GM23248 (cell line): ENCODE data around the gene RALY. TPM values are rescaled to one million over a fixed set of nuclear protein-coding genes. Genes with fewer than 3 reads are reported as not detected.

Experiments
- DNase-seq: peaks from one replicate; pipeline ENCODE4 v3.0.0-alpha.2; 2015
- H2AFZ ChIP-seq: fragments of 200-600 bp; sonication (generic); 2 replicates; pipeline ENCODE4 v1.6.1; 2016; ENCODE audit warnings: antibody characterized with exemption
- H3F3A ChIP-seq: fragments of 200-600 bp; sonication (generic); 2 replicates; pipeline ENCODE4 v1.6.1; 2016; ENCODE audit warnings: mild to moderate bottlenecking, antibody characterized with exemption, mixed run types; ENCODE audit not compliant: insufficient read depth
- H3K27ac ChIP-seq: fragments of 200-600 bp; sonication (generic); 2 replicates; pipeline ENCODE4 v1.5.1; 2016; ENCODE audit warnings: mild to moderate bottlenecking
- H3K27me3 ChIP-seq: fragments of 200-600 bp; sonication (generic); replicated peaks from 2 replicates; pipeline ENCODE4 v1.6.1; 2016; ENCODE audit warnings: mild to moderate bottlenecking; ENCODE audit not compliant: insufficient read depth
- H3K36me3 ChIP-seq: fragments of 200-600 bp; sonication (generic); 2 replicates; pipeline ENCODE4 v1.6.1; 2016; ENCODE audit warnings: low read depth, mild to moderate bottlenecking
- H3K4me1 ChIP-seq: fragments of 200-600 bp; sonication (generic); 2 replicates; pipeline ENCODE4 v1.6.1; 2016; ENCODE audit warnings: mild to moderate bottlenecking; ENCODE audit not compliant: insufficient read depth
- H3K4me2 ChIP-seq: fragments of 200-600 bp; sonication (generic); one replicate; pipeline ENCODE4 v1.6.1; 2016; ENCODE audit warnings: mild to moderate bottlenecking; ENCODE audit not compliant: unreplicated experiment
- H3K4me3 ChIP-seq: fragments of 200-600 bp; sonication (generic); 2 replicates; pipeline ENCODE4 v1.5.1; 2016; ENCODE audit warnings: mild to moderate bottlenecking
- H3K79me2 ChIP-seq: fragments of 200-600 bp; sonication (generic); 2 replicates; pipeline ENCODE4 v1.6.1; 2016; ENCODE audit warnings: mild to moderate bottlenecking; ENCODE audit not compliant: insufficient read depth
- H3K9ac ChIP-seq: fragments of 200-600 bp; sonication (generic); 2 replicates; pipeline ENCODE4 v1.6.1; 2016; ENCODE audit warnings: mild to moderate bottlenecking
- H3K9me2 ChIP-seq: fragments of 200-600 bp; sonication (generic); 2 replicates; pipeline ENCODE4 v1.6.1; 2016; ENCODE audit warnings: mixed run types, mild to moderate bottlenecking, moderate library complexity; ENCODE audit not compliant: insufficient read depth
- H3K9me3 ChIP-seq: fragments of 200-600 bp; sonication (generic); one replicate; pipeline ENCODE4 v1.6.1; 2017; ENCODE audit warnings: low read depth
- H4K20me1 ChIP-seq: fragments of 200-600 bp; sonication (generic); 2 replicates; pipeline ENCODE4 v1.6.0; 2016; ENCODE audit not compliant: insufficient read depth
- EZH2 ChIP-seq: fragments of 200-600 bp; sonication (generic); IDR thresholded peaks from 2 replicates; pipeline ENCODE4 v1.6.1; 2018; ENCODE audit warnings: antibody characterized with exemption, mild to moderate bottlenecking; ENCODE audit not compliant: insufficient read depth, poor library complexity, severe bottlenecking
- EZH2phosphoT487 ChIP-seq: fragments of 200-600 bp; sonication (generic); IDR thresholded peaks from 2 replicates; pipeline ENCODE4 v1.6.1; 2018; ENCODE audit warnings: antibody characterized with exemption, moderate library complexity, mild to moderate bottlenecking, low read depth; ENCODE audit not compliant: insufficient read depth
- WGBS, 2 experiments: methylation state at CpG; one replicate each; pipeline ENCODE4 v1.1.6; 2015 to 2017; ENCODE audit warnings: low lambda C conversion rate in 2 of 2, low coverage in 1 of 2; ENCODE audit errors: missing lambda C conversion rate in 2 of 2; 5-methylcytosine and 5-hydroxymethylcytosine counted together
- in situ Hi-C: fragments of 300-500 bp; cut with MboI; formaldehyde crosslinking; loops from 2 replicates; pipeline ENCODE4 v1.15.0; 2020
- polyA plus RNA-seq: library from polyadenylated mRNA; unstranded; fragments of >200 nt; fragmentation: Nextera tagmentation; extraction: Ambion mirVana; gene quantifications from 2 replicates; pipeline ENCODE4 v1.2.1, GENCODE V29; 2016
- total RNA-seq: library from RNA; depleted of rRNA; stranded (reverse); fragments of >200 nt; shearing (Covaris generic); gene quantifications from 2 replicates; pipeline ENCODE4 v1.2.3, GENCODE V29; 2014

RALY gene
- total and polyA plus RNA-seq, 2 experiments from 2014 or later, result 66.3 to 107 TPM

DNA sequence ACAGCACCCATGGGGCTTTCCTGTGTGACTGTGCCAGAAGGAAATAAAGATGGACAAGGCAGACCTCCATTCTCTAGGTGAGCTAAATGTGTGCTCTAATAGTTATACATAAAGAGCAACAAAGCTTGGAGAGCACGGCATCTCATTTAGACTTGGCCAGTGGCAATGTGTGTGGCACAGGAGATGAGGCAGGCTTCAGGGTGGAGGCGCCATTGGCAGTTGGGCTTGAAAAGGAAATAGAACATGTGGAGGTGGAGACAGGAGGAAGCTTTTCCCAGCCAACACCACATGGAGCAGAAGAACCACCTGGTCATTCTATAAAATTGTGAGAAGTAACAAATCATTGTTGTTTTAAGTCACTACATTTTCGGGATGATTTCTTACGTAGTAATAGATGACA lies 3.6 kb upstream of the RALY start:
- no peak overlapping the region for H2AFZ ChIP-seq
- no peak for TF ChIP-seq EZH2
- TF ChIP-seq EZH2phosphoT487, result no peak
- no peak overlapping the region for H3K27ac ChIP-seq
- H3K27me3 ChIP-seq, result no peaks in the 10 kb centered on the region
- H3K9me3 ChIP-seq, result no peaks in the 10 kb centered on the region
- H3F3A ChIP-seq, result peaks cover 7% of the 10 kb centered on the region
- H3K9me2 ChIP-seq, result no peaks in the 10 kb centered on the region
- no peak overlapping the region for H3K9ac ChIP-seq
- WGBS, 2 experiments, result 79 to 84% methylated on average over 4 of the region's 4 CpGs
- no peaks in the 10 kb centered on the region for H4K20me1 ChIP-seq
- no peaks in the 10 kb centered on the region for H3K36me3 ChIP-seq
- in situ Hi-C loops, result no loop called here
- H3K4me2 ChIP-seq, result no peak overlapping the region
- peaks cover 25% of the 10 kb centered on the region for H3K79me2 ChIP-seq
- H3K4me3 ChIP-seq, result no peak overlapping the region
- peaks cover 4% of the 10 kb centered on the region for H3K4me1 ChIP-seq
- DNase-seq, result no peak

DNA sequence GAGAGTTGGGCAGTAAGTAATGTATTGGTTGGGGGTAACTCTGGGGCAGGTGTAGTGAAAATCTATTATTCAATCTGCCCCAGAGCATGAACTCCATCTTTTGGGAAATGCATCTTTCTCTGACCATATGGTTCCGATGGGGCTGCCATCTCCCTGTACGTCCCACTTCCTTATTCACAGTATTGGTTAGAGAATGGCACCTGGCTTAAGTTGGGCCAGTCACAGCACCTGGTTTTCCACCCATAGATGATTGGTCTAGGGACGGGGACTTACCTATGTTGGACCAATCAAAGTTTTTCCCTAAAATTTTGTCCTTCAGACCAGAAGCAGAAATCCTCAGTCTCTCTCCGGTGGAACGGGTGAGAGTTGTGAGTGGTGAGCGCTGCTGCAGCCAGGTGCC lies 2.2 kb upstream of the RALY start:
- H3K79me2 ChIP-seq, result peaks cover 39% of the 10 kb centered on the region
- 91 to 93% methylated on average over 6 of the region's 6 CpGs for WGBS, 2 experiments
- no peaks in the 10 kb centered on the region for H3K27me3 ChIP-seq
- peaks cover 7% of the 10 kb centered on the region; the same call in 1 of the 2 replicates for H4K20me1 ChIP-seq
- in situ Hi-C loops, result no loop called here
- H3K9me3 ChIP-seq, result no peaks in the 10 kb centered on the region
- no peak overlapping the region; the same call in 1 of the 2 replicates for H3K4me3 ChIP-seq
- H3K4me1 ChIP-seq, result peaks cover 15% of the 10 kb centered on the region
- DNase-seq, result no peak
- H3F3A ChIP-seq, result peaks cover 17% of the 10 kb centered on the region
- H2AFZ ChIP-seq, result no peak overlapping the region
- H3K27ac ChIP-seq, result no peak overlapping the region
- H3K9me2 ChIP-seq, result no peaks in the 10 kb centered on the region
- H3K36me3 ChIP-seq, result no peaks in the 10 kb centered on the region
- H3K4me2 ChIP-seq, result no peak overlapping the region
- TF ChIP-seq EZH2phosphoT487, result no peak
- no peak for TF ChIP-seq EZH2
- no peak overlapping the region for H3K9ac ChIP-seq

DNA sequence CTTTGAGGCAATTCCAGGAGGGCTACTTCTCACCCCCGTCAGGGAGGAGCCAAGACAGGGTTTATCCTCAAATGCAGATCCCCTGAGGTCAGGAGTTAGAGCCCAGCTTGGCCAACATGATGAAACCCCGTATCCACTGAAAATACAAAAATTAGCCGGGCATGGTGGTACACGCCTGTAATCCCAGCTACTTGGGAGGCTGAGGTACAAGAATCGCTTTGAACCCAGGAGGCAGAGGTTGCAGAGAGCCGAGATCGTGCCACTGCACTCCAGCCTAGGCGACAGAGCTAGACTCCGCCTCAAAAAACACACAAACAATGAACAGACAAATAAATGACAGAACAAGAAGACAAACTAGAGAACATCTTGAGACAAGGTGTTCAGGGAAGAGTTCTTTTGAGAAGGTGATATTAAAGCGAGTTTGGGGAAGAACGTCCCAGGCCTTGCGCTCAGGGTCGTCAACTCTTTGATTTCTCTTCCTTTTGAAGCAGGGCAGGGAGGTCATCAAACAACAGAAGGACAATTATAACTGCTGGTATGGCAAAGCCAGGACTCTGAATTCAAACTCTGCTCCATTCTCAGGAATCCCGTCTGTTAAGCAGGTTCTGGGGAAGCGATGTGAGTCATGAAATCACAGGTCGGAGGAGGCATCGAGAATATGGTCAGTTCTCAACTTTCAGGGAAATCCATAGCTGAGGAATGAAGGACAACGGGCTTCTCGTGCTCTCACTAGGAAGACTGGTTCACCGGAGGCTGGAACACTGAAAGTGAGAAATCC lies 1.4 kb upstream of the RALY start:
- in situ Hi-C loops, result no loop called here
- 34 to 41% methylated on average over 20 of the region's 20 CpGs for WGBS, 2 experiments
- Histone ChIP-seq H3K79me2 (peaks cover 48% of the 10 kb centered on the region), H3K27me3 (no peaks in the 10 kb centered on the region), H3K9ac (peak overlapping the region; percentile 89), H3K9me3 (no peaks in the 10 kb centered on the region), H3K4me3 (peak overlapping the region; percentile 94), H3K9me2 (no peaks in the 10 kb centered on the region), H3K36me3 (no peaks in the 10 kb centered on the region), H4K20me1 (peaks cover 11% of the 10 kb centered on the region; the same call in 1 of the 2 replicates), H3F3A (peaks cover 17% of the 10 kb centered on the region), H3K4me1 (peaks cover 15% of the 10 kb centered on the region), H2AFZ (peak overlapping the region; percentile 93), H3K27ac (peak overlapping the region; percentile 75), H3K4me2 (peak overlapping the region; percentile 83)
- TF ChIP-seq EZH2 (no peak), EZH2phosphoT487 (no peak)
- peak; percentile 64 for DNase-seq

DNA sequence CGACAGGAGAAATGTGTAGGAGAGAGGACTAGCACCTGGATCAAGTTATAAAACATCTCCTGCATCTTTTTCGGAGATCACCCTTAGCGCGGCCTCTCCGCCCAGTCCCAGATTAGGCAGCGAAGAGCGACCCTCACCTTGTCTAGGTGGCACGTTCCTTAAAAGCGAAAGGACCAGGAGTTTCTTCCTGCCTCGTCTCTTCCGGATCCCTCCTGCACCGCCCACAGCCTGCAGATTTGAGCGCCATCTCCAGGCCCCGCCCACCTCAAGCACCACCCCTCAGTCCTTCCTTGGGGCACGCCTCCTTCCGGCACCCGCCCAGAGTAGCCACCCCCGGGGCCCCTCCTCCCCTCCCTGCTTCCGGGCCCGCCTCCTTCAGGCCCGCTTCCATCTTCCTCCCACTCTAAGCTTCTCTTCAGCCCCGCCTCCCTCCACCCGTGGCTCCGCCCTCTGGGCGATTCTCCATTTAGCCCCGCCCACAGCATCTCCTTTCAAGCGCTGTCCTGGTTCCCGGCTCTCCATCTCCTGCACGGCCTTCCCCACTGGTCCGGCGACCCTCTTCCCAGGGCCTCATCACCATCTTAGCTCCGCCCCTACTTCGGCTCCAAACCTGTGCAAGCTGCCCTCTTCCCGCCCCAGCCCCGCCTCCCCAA lies 662 bp upstream of the RALY start:
- peak; percentile 99 for DNase-seq
- Histone ChIP-seq H2AFZ (peak overlapping the region; percentile 93), H3K4me3 (peak overlapping the region; percentile 94), H3K9ac (peak overlapping the region; percentile 90), H3F3A (peaks cover 17% of the 10 kb centered on the region), H3K4me1 (peaks cover 15% of the 10 kb centered on the region), H3K79me2 (peaks cover 55% of the 10 kb centered on the region), H3K36me3 (no peaks in the 10 kb centered on the region), H3K27ac (peak overlapping the region; percentile 92), H3K9me2 (no peaks in the 10 kb centered on the region), H3K4me2 (peak overlapping the region; percentile 97), H3K27me3 (no peaks in the 10 kb centered on the region), H3K9me3 (no peaks in the 10 kb centered on the region), H4K20me1 (peaks cover 13% of the 10 kb centered on the region; the same call in 1 of the 2 replicates)
- 1 to 2% methylated on average over 17 to 35 of the region's 35 CpGs for WGBS, 2 experiments
- no peak for TF ChIP-seq EZH2
- no peak for TF ChIP-seq EZH2phosphoT487
- in situ Hi-C loops, result no loop called here
